HG02970 (cell line): Measurements from ENCODE around the gene DHX16.
"Not testable (repeated sequence)": the region's sequence is repeated elsewhere in the genome, so short reads cannot be mapped to it uniquely, and the experiment has no call there.

Source experiments
- ATAC-seq: cut with Tn5 transposase; IDR thresholded peaks from one replicate; pipeline ENCODE4 v1.9.1; 2021; ENCODE audit warnings: mild to moderate bottlenecking, moderate library complexity, moderate number of reproducible peaks; ENCODE audit not compliant: unreplicated experiment, low FRiP score

Gene DHX16

DNA sequence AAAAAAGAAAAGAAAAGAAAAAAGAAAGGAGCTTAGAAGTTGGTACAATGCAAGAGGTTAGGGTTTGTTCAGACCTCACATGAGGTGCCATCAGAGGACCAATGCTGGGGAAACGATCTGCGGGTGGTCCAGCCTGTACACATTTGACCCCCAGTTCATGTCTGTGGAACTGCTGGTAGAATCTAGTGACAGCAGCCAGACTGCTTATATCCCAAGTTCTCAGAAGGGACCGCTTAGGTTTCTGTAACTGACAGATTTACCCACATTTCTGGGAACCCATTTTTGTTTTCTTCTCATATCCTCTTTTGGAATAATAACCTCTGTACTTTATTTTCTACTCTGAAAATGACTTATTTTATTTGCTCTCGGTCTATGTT is 8.9 kb upstream of the DHX16 start:
- no peak for ATAC-seq

GRCh38 chr6:30679765-30680535 is 7.1 kb upstream of the DHX16 start:
- no peak for ATAC-seq

DNA sequence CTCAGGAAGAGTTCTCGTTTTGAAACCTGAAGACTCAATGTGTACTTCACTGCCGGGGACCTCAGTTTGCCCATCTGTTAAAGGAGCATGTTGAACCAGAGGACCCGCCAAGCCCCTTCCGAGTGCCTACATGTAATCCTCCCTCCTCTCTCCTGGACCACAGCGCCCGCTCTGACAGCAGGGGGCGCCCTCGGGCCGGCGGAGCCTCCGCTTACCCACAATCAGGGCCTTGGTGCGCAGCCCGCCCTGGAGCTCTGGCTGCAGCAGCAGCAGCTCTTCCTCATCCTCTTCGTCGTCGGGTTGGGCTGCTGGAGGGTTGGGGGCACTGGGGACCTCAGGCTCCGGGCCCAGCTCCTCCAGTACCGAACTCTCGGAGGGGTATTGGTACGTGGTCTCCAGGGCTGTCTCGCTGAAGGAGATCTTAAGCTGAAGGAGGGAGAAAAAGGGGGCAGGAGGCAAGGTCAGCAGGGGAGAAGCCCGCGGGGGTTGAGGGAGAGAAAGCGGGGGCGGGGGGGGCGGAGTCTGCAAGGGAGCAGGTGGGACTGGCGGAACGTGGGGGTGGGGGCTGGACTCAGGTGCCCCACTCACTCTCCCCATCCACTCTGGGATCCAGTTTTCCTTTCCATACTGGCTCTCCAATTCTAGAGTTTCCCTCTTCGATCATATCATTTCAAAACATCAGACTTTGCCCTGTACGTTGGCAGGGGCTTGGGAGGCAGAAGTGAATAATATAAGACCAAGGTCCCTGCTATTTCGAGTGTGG is 6.3 kb upstream of the DHX16 start:
- ATAC-seq = no peak

- ATAC-seq = no peak
Observed at GRCh38 chr6:30676660-30677285, 4.0 kb upstream of the DHX16 start.

DNA sequence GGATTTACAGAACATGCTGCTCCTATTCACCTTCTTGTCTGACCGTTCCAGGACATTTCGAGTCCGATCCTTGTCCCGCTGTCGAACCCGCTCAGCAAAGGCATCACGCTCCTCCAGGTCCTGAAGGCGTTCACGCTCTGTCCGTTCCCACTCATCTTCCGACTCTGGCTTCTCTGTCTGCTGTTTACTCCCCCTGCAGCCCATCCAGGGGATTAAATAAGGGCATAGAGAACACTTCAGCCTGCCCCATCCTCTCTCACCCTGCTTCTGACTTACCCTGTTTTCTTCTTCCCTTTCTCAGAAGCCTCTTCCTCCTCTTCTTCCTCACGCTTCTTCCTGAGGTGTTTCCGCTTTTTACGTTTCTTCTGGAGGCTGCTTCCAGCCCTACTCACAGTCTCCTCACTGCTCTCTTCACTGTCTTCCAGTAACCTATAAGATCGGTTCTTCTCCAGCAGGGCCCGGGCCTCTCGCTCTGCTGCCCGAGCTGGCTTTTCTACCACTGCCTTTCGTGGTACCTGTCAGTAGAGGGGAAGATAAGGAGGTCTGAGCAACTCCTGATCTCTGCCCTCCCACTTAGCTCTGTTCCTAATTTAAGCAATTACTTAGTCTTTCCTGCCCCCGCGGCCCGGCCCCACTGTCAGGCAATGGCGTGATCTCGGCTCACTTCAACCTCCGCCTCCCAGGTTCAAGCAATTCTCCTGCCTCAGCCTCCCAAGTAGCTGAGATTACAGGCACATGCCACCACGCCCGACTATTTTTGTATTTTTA is 1.9 kb downstream of the DHX16 start:
- no peak for ATAC-seq

DNA sequence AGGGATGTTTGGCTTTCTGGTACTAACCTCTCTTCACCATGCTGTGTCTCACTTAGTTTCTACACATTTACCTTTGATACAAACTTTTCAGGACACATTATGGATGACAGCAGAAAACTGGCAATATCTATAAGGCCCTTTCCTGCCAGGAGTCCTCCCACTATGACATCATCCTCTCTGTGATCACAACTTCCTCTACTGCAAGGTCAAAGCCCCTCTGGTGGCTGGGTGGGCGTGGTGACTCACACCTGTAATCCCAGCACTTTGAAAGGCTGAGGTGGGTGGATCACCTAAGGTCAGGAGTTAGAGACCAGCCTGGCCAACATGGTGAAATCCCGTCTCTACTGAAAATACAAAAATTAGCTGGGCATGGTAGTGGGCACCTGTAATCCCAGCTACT is 6.5 kb downstream of the DHX16 start:
- ATAC-seq = not testable (repeated sequence)

- no peak for ATAC-seq
Observed at GRCh38 chr6:30664994-30665767, 7.6 kb downstream of the DHX16 start.

GRCh38 chr6:30657922-30658321 is 14.9 kb downstream of the DHX16 start:
- not testable (repeated sequence) for ATAC-seq

DNA sequence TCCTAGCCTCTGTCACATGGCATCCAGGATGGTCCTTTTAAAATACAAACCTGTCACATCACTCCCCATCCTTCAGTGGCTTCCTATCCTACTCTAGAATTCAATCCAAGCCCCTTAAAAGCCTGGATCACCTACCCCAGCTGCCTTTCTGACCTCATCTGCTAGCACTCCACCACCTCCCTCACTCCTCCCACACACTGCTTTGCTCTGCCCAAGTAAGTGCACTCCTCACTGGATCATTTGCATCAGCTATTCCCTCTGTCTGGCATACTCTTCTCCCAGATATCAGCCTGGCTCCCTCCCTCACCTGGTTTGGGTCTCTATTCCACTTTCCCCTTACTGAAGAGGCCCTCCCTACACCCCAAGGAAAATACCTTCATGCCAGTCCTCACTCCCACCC is 15.4 kb downstream of the DHX16 start:
- no peak for ATAC-seq

DNA sequence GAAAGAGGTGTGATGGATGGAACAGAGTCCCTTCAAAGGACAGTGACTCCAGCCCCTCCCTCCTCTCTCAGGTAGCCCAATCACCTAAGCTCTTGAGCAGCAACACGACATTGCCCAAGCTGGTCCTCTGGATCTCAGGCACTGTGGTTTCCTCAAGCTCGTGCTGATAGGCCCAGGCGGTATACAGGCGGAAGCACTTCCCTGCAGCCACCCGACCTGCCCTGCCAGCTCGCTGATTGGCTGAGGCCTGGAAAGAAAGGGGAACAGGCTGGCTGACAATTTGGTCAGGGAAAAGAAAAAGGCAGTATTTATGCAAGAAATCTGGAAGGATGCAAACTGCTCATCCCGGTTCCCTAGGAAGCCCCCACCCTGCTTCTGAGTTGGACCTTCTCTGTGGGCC is 16.3 kb downstream of the DHX16 start:
- no peak for ATAC-seq

- ATAC-seq = no peak
Observed at GRCh38 chr6:30655743-30656094, 17.1 kb downstream of the DHX16 start.

DNA sequence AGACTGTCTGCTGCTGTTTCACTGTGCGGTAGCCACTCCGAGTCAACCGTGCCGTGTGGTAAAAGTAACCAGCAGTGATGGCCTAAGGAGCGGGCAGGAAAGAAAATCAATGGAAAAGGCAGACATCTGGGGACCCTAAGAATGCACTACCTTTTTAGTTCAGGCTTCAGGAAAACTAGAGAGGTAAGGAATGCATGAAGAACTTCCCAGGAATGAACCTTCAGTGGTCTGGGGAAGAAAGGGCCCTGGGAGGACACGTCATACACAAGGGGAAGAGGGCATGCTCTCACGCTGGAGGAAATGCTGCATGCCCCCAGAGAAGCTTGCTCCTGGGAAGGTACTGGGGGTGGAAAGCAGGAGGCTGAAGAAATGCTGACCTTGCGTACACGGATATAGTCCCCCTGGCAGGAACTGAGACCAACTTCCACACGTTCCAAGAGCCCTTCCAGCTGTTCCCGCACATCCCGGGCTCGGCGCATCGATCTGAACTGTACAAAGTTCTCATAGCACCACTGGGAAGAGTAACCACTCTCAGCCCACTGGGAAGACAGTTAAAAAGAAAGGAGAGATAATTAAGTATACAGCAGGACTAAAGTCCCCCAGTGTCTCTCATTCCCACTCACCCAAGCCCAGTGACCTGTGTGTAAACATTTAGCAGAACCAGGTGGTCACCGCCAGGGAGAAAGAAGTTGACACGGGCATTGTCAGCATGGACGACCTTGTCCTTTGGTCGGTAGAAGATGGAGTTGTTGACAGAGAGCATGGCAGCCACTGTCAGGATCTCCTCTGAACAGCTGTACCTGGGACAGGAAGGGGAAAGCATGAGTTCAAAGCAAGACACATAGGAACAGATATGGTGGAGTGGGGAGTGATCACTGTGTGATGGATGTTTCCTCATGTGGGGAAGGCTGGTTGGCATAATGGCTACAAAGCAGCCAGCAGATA is 17.7 kb downstream of the DHX16 start:
- no peak for ATAC-seq

DNA sequence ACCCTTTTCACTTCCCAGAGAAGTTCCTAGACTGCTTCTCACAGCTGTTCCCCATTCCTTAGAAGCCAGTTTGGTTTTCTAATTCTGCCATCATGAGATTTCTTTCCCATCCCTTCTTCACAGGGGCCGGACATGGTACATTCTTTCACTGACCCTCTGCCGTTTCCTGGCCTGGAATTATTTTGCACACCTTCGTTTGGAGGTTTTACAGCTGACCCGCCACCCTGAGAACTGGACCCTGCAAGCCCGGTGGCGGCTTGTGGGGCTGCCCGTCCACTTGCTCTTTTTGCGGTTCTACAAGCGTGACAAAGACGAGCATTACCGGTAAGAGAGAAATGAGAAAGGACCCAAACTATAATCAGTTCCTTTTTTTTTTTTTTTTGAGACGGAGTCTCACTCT is 21.7 kb downstream of the DHX16 start:
- ATAC-seq = no peak

GRCh38 chr6:30647242-30648116 is 25.3 kb downstream of the DHX16 start:
- ATAC-seq = peak; percentile 60

GRCh38 chr6:30646450-30647241 is 26.2 kb downstream of the DHX16 start, which contains the start of gene C6orf136:
Gene C6orf136, plus strand, starts transcription at chr6:30647133. Its CDS starts 99 bp downstream, at chr6:30647232.
- peak; percentile 53 for ATAC-seq

DNA sequence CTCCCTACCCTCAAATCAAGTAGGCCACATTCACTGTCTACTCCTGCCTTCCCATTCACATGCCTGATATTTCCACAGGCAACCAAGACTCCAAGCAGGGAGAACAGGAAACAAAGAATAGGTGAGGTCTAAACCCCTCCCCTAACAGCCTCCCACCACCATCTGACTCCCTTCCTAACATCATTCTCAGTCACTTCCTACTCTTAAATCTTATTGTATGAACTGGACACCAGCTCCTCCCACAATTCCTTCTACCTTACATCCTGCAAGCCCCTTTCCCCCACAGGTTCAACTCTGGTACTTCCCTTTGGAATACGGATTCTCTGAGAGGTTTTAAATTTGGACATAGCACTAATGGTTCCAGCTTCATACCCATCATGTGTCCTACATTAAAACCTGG is 26.8 kb downstream of the DHX16 start:
- ATAC-seq = no peak

- ATAC-seq = no peak
Observed at GRCh38 chr6:30644769-30645168, 28.0 kb downstream of the DHX16 start.
